ENCODE results near the gene PHLPP2. TPM values are rescaled to one million over a fixed set of nuclear protein-coding genes. Genes with fewer than 3 reads are reported as not detected.

PHLPP2 gene
- total RNA-seq, 1 experiment from 2014 or later = 5.2 TPM

DNA sequence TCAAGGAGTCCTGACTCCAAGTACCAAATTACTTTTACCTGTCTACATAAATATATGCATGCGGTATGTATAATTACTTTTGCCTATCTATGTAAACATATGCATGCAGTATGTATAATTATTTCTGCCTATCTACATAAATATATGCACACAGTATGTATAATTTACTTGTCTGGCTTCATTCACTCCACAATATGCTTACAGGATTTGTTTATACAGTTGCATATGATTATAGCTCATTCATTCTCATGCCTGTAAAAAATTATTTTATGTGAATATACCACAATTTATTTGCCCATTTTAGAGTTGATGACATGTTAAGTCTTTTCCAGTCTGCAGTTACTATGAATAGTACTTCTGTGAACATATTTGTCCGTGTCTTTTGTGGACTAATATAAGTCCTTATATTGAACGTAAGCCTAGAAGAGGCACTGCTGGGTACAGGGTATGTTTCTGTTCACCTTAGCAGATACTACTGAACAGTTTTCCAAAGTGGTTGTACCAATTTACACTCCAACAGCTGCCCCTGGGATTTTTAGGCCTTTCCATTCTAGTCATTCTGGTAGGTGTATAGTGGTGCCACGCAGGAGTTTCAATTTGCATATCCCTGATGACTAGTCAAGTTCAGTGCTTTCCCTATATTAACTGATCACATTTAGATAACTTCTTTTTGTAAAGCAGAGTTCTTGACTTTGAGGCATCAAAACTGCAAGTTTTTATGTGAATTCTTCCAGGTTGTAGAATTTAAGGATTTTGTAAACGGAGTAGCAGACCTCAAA, 51.5 kb downstream of the PHLPP2 start:
- no peak for DNase-seq (ENCODE audit: low read depth)

DNA sequence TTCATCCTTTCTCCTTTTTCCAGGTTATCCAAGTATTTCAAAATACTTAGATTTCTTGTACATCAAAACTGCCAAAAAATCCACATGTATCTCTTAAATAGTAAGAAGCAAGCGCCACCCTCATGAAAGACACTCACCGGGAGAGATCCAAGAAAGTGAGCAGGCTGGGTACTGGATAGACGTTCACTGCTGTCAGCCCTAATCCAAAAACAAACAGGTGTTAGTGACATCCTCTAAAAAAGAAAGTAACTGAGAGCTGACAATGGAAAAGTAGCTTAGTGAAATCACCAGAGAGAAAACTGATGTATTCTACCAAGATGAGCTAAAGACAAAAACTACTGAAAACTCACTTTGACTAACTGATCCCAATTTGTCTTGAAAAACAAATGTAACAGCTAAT, 52.4 kb downstream of the PHLPP2 start:
- DNase-seq (ENCODE audit: low read depth) = no peak

DNA sequence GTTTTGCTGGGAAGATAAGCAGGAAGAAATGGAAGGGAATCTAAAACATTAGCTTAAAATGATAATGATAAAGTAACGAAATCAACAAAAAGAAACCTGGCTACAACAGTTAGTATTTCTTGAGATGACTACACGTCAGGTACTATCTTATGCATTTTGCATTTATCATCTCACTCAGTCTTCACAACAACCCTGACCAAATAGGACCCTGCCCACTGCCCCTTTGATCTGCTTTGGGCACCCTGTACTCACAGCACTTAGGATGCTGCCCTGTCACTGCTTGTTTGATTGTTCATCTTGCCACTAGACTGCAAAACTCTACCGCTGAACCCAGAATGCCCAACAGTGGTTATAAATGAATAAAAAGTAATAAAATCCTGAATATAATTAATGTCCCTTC, 53.3 kb downstream of the PHLPP2 start:
- DNase-seq (ENCODE audit: low read depth) = no peak

- no peak for DNase-seq (ENCODE audit: low read depth)
Measured at GRCh38 chr16:71670537-71670936, 54.0 kb downstream of the PHLPP2 start.

DNA sequence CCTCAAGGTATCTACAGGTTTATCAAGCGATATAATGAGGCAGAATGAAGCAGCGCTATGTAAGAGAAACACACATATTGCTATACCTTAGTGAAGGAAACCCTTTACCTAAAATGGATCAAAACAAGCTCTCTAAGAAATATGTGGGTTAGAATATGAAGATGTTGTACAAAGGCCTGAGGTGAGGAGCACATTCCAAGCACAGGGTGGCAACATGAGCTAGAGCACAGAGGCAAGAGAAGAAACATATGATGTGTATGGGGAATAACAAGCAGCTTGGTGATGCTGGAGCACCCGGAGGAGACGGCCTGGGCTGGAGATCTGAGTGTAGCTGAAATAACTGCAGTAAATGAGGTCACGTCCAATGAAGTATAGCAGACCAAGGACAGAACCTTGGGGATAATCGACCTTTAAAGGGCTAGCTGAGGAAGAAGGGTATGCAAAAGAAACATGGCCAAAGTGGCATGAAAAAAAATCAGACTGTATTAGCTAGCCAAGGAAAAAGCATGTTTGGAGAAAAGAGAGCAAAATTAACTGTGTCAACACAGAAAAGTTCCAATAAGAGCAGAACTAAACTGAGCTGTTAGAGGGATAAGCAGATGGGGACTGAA, 54.5 kb downstream of the PHLPP2 start:
- no peak for DNase-seq (ENCODE audit: low read depth)

DNA sequence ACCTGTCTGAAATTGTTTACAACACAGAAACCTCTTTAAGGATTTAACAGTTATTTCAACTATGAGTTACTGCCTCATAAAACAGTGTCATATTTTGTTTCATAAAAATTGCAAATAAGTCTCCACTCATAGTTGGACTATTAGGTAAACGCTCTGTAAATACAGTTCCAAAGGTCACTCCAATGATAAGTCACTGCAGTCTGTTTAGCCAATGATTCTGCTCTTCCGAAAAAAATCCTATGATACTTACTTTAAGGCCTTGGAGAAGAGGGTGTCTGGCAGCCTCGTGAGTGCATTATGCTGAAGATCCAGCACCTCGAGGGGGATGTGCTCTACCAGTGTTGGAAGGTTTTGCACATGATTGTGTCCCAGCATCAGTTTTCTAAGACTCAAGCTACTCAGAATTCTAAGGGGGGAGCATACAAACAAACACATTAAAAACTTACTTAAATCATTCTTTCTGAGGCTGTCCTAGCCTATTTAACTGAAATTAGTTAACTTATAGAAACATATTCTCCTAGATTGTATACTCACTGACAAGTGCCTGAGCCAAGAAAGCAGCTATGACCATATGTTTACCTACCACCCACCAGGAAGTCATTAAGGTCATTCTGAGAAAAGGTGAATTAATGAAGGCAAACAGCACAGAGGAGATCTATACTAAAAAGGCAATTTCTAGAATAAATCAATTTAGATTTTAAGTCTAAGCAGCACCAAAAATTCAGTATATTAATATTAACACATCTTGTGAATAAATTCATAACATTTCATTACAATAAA, 57.4 kb downstream of the PHLPP2 start:
- no peak for DNase-seq (ENCODE audit: low read depth)

DNA sequence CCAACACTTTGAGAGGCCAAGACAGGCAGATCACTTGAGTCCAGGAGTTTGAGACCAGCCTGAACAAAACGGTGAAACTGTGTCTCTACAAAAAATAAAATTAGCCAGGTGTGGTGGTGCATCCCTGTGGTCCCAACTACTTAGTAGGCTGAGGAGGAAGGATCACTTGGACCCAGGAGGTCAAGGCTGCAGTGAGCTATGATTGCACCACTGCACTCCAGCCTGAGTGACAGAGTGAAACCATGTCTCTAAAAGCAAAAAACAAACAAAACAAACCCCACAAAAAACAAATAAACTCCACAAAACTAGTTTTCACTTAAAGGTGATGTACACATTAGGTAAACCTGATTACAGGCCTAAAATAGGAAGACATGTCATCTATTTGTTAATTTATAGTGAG, 58.2 kb downstream of the PHLPP2 start:
- DNase-seq (ENCODE audit: low read depth) = no peak

GRCh38 chr16:71659471-71659870, 65.0 kb downstream of the PHLPP2 start:
- DNase-seq (ENCODE audit: low read depth) = no peak

DNA sequence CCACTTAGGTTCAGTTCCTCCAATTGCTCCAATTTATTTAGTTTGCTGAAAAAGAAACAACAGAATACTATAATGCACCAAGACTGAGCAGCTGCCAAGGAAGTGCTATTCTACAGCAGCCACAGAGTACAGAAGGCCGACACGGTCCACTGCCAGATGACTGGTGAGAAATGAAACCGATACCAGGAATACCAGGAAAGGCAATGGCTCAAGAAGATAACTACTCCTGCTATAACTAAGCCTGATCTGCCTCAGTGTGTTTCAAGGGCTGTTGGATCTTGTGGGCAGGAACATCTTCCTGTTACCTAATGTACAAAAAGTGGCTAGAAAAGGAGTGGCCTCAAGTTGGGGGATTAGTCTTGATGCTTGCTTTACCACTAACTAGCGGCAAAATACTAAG, 65.7 kb downstream of the PHLPP2 start:
- no peak for DNase-seq (ENCODE audit: low read depth)

GRCh38 chr16:71649704-71650103, 74.8 kb downstream of the PHLPP2 start:
- no peak for DNase-seq (ENCODE audit: low read depth)

GRCh38 chr16:71648921-71649320, 75.6 kb downstream of the PHLPP2 start:
- no peak for DNase-seq (ENCODE audit: low read depth)

DNA sequence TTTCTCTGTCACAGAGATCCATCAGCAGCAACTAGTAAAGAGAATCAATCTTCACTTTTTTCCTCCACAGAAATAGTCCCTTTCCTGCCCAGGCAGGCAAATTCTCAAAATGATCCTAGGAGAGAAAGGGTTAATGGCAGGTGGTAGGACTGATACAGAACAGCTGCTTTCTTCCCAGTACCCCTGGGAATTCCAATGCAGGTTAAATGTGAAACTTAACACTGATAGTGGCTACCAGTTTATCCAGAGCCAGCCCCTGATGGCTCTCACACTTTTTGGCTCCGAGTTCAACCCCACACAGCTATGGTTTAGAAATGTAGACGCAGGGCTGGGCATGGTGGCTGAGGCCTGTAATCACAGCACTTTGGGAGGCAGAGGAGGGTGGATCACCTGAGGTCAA, 76.3 kb downstream of the PHLPP2 start:
- DNase-seq (ENCODE audit: low read depth) = no peak

DNA sequence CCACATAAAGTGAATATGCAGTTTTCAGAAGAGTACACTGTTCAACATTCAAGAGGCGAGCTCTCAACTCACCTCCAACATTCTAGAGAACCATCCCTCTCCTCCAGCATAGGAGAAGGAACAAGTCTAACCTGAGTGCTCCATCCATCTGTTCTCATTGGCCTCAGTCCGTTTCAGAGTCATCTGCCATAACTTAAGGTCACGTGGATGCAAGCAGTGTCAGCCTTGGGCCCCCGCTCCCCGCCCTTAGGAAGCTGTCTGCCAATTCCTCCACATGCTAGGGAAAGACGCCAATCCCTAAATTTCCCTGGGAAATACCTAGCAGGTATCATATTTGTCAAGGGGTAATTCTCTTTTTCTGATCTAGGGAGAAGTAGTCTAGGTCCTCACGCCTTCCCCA, 77.1 kb downstream of the PHLPP2 start:
- no peak for DNase-seq (ENCODE audit: low read depth)

- peak; percentile 49 for DNase-seq (ENCODE audit: low read depth)
Measured at GRCh38 chr16:71645450-71645849, 79.1 kb downstream of the PHLPP2 start.

- no peak for DNase-seq (ENCODE audit: low read depth)
Measured at GRCh38 chr16:71637398-71637797, 87.1 kb downstream of the PHLPP2 start.

DNA sequence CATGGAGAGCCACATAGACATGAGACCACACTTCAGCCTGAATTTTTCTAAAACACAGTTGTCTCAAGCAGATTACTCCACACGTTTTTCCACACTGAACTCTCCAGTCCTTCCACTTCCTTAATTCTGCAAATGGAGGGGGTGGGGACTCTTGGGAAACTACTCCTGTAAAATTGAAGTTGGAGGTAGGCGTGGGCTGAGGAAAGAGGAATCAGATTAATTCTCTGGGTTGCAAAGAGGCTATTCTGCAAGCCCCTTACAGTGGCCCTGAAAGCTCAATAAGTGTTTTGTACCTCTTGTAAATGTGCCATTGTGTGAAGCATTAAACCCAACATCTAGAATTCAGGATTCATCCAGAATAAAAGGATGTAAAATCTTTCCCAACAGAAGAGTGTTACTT, 88.9 kb downstream of the PHLPP2 start:
- no peak for DNase-seq (ENCODE audit: low read depth)

- no peak for DNase-seq (ENCODE audit: low read depth)
Measured at GRCh38 chr16:71631776-71632175, 92.7 kb downstream of the PHLPP2 start.

DNA sequence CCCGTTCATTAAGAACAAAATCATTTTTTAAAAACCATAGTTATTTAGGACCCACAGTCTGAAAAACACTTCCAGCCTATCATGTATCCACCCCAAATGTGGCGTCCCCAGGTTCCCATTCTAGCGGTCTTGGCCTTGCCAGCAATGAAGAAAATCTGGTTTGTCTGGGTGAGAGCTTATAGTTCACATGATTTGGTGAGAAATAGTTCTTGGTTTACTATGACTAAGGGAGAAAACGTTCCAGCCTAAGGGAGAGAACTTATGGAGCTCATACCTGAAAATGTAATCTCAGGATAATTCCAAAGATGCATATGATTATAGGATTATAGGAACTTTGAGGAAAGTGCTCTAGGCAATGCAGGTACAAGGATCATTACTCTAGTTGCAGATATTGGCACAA, 93.7 kb downstream of the PHLPP2 start:
- no peak for DNase-seq (ENCODE audit: low read depth)

DNA sequence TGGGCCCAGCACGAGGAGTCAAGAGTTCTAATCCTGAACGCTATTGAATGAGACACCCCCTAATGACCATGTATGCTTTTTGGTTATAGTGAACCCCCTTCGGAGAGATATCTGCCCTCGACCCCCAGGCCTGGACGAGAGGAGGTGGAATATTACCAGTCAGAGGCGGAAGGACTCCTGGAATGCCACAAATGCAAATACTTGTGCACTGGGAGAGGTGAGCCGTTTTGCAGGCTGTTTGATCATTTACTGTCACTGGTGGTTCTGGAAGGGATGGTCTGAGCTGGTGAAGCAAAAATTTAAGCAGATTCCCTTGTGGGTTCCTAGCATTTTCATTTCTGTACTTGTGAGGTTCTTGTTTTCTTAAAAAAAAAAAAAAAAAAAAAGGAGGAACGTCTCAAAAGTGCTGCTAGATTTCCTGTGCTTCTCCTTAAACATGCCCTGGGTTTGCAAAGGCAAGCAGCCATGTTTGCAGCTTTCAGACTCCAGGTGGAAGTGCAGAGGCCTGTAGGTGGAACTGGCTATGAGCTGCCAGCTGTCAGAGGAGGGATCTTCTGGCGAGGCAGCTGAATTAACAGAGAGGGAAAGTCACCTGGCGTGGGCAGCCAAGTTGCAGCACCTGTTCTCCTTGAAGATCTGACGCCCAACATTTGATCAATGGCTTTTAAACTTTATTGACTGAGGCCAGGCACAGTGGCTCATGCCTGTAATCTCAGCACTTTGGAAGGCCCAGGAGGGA, 95.1 kb downstream of the PHLPP2 start:
- no peak for DNase-seq (ENCODE audit: low read depth)

GRCh38 chr16:71628810-71629209, 95.7 kb downstream of the PHLPP2 start:
- peak; percentile 44 for DNase-seq (ENCODE audit: low read depth)

DNA sequence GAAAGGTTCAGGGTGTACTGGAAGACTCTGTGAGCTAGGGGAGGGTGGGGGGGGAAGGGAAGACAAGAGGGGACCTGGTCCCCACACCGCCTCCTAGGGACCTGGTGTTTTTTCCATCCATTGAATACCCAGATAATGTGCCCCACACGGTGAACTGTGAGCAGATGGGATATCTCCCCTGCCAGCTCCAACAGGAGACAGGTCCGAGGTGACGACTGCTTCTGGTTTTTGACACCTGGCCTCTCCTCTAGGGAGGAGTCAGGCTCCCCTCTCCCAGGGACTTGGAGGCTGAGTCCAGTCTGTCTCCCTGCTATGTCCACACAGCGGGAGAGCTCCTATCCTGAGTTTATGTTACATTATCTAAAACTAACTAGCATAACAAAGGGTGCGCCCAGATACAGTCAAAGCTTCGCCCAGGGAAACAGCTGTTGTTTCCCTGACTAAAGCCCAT, 96.7 kb downstream of the PHLPP2 start:
- DNase-seq (ENCODE audit: low read depth) = no peak

DNA sequence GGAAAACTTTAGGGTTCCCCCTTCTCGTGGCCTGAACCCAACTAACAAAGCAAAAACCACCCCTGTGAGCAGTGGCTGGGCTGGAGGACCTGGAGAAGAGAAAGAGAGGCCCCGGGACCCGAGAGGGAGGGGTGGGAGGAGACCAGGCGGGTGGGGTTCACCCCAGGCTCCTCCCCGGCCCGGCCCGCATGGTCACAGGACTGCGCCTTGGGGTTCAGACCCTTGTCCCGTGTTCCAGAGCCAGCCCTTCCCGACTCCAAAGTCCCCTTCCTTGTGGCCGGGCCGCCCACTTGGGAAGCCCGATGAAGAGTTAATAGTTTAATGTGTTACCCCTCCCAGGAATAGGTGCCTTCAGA, 97.7 kb downstream of the PHLPP2 start:
- no peak for DNase-seq (ENCODE audit: low read depth)
